IPS-18a (cell line): ENCODE results near the gene MTFMT.
A peak's percentile ranks its signal among the peaks of the same experiment; 100 is the strongest.
"Not testable (repeated sequence)": the region's sequence is repeated elsewhere in the genome, so short reads cannot be mapped to it uniquely, and the experiment has no call there.

Experiments
- H3K27ac ChIP-seq: one replicate; pipeline ENCODE4 v1.5.1; 2013; ENCODE audit warnings: low read length
- H3K27me3 ChIP-seq: one replicate; pipeline ENCODE4 v1.6.1; 2013; ENCODE audit warnings: mild to moderate bottlenecking, low read length; ENCODE audit not compliant: control insufficient read depth, insufficient read depth
- H3K36me3 ChIP-seq: one replicate; pipeline ENCODE4 v1.6.1; 2013; ENCODE audit warnings: low read depth, low read length; ENCODE audit not compliant: control insufficient read depth
- H3K4me1 ChIP-seq: one replicate; pipeline ENCODE4 v1.6.1; 2013; ENCODE audit warnings: low read depth, low read length; ENCODE audit not compliant: control insufficient read depth
- H3K4me3 ChIP-seq: one replicate; pipeline ENCODE4 v1.5.1; 2013; ENCODE audit warnings: low read length
- H3K9ac ChIP-seq: one replicate; pipeline ENCODE4 v1.6.1; 2013; ENCODE audit warnings: mild to moderate bottlenecking, low read length, moderate library complexity
- H3K9me3 ChIP-seq: one replicate; pipeline ENCODE4 v1.6.1; 2013; ENCODE audit warnings: low read depth, low read length; ENCODE audit not compliant: control insufficient read depth

Gene MTFMT

GRCh38 chr15:65029736-65030208, 333 bp upstream of the MTFMT start:
- Histone ChIP-seq H3K9me3 (no peaks in the 10 kb centered on the region), H3K27me3 (no peaks in the 10 kb centered on the region), H3K9ac (no peak overlapping the region), H3K36me3 (peaks cover 11% of the 10 kb centered on the region), H3K27ac (no peak overlapping the region), H3K4me3 (peak overlapping the region; percentile 91), H3K4me1 (peaks cover 5% of the 10 kb centered on the region)

GRCh38 chr15:65028338-65028737, 1.1 kb downstream of the MTFMT start:
- Histone ChIP-seq H3K9ac (peak overlapping the region; percentile 82), H3K4me3 (peak overlapping the region; percentile 91), H3K27me3 (no peaks in the 10 kb centered on the region), H3K27ac (no peak overlapping the region), H3K4me1 (peaks cover 5% of the 10 kb centered on the region), H3K9me3 (no peaks in the 10 kb centered on the region), H3K36me3 (peaks cover 11% of the 10 kb centered on the region)

GRCh38 chr15:65027593-65027992, 1.8 kb downstream of the MTFMT start:
- no peak overlapping the region for H3K4me3 ChIP-seq
- H3K27me3 ChIP-seq, result no peaks in the 10 kb centered on the region
- no peak overlapping the region for H3K9ac ChIP-seq
- H3K9me3 ChIP-seq, result no peaks in the 10 kb centered on the region
- H3K4me1 ChIP-seq, result peaks cover 5% of the 10 kb centered on the region
- H3K27ac ChIP-seq, result no peak overlapping the region
- peaks cover 15% of the 10 kb centered on the region for H3K36me3 ChIP-seq

- Histone ChIP-seq H3K4me3 (no peak overlapping the region), H3K4me1 (peaks cover 5% of the 10 kb centered on the region), H3K27me3 (no peaks in the 10 kb centered on the region), H3K9me3 (no peaks in the 10 kb centered on the region), H3K36me3 (peaks cover 15% of the 10 kb centered on the region), H3K9ac (no peak overlapping the region), H3K27ac (no peak overlapping the region)
Observed at GRCh38 chr15:65026756-65027155, 2.7 kb downstream of the MTFMT start.

- no peaks in the 10 kb centered on the region for H3K9me3 ChIP-seq
- H3K27me3 ChIP-seq, result no peaks in the 10 kb centered on the region
- H3K4me3 ChIP-seq, result no peak overlapping the region
- peaks cover 36% of the 10 kb centered on the region for H3K36me3 ChIP-seq
- no peak overlapping the region for H3K27ac ChIP-seq
- H3K9ac ChIP-seq, result no peak overlapping the region
- H3K4me1 ChIP-seq, result no peaks in the 10 kb centered on the region
Observed at GRCh38 chr15:65021488-65021887, 8.0 kb downstream of the MTFMT start.

GRCh38 chr15:65020419-65020818, 9.0 kb downstream of the MTFMT start:
- no peak overlapping the region for H3K27ac ChIP-seq
- peaks cover 34% of the 10 kb centered on the region for H3K36me3 ChIP-seq
- no peak overlapping the region for H3K4me3 ChIP-seq
- no peaks in the 10 kb centered on the region for H3K9me3 ChIP-seq
- no peaks in the 10 kb centered on the region for H3K4me1 ChIP-seq
- no peaks in the 10 kb centered on the region for H3K27me3 ChIP-seq
- H3K9ac ChIP-seq, result no peak overlapping the region

GRCh38 chr15:65011198-65011597, 18.2 kb downstream of the MTFMT start:
- not testable (repeated sequence) for H3K9ac ChIP-seq, H3K4me1 ChIP-seq, H3K9me3 ChIP-seq, H3K27me3 ChIP-seq, H3K4me3 ChIP-seq, H3K27ac ChIP-seq
- peaks cover 13% of the 10 kb centered on the region for H3K36me3 ChIP-seq

GRCh38 chr15:65008983-65009382, 20.5 kb downstream of the MTFMT start:
- Histone ChIP-seq H3K27me3 (no peaks in the 10 kb centered on the region), H3K4me1 (no peaks in the 10 kb centered on the region), H3K9ac (no peak overlapping the region), H3K9me3 (no peaks in the 10 kb centered on the region), H3K36me3 (peaks cover 3% of the 10 kb centered on the region), H3K27ac (no peak overlapping the region), H3K4me3 (no peak overlapping the region)

GRCh38 chr15:65006876-65007275, 22.6 kb downstream of the MTFMT start:
- H3K9ac ChIP-seq, result no peak overlapping the region
- no peaks in the 10 kb centered on the region for H3K36me3 ChIP-seq
- no peaks in the 10 kb centered on the region for H3K9me3 ChIP-seq
- H3K27me3 ChIP-seq, result no peaks in the 10 kb centered on the region
- no peaks in the 10 kb centered on the region for H3K4me1 ChIP-seq
- H3K27ac ChIP-seq, result no peak overlapping the region
- H3K4me3 ChIP-seq, result no peak overlapping the region

GRCh38 chr15:65004993-65005392, 24.4 kb downstream of the MTFMT start:
- Histone ChIP-seq H3K9ac (no peak overlapping the region), H3K27me3 (no peaks in the 10 kb centered on the region), H3K4me1 (no peaks in the 10 kb centered on the region), H3K27ac (no peak overlapping the region), H3K36me3 (no peaks in the 10 kb centered on the region), H3K9me3 (no peaks in the 10 kb centered on the region), H3K4me3 (no peak overlapping the region)

GRCh38 chr15:64997745-64998375, 31.6 kb downstream of the MTFMT start:
- Histone ChIP-seq H3K9ac (no peak overlapping the region), H3K27me3 (no peaks in the 10 kb centered on the region), H3K36me3 (no peaks in the 10 kb centered on the region), H3K4me1 (no peaks in the 10 kb centered on the region), H3K27ac (no peak overlapping the region), H3K9me3 (no peaks in the 10 kb centered on the region), H3K4me3 (no peak overlapping the region)

GRCh38 chr15:64997066-64997465, 32.4 kb downstream of the MTFMT start:
- H3K4me3 ChIP-seq, result no peak overlapping the region
- H3K36me3 ChIP-seq, result no peaks in the 10 kb centered on the region
- H3K9ac ChIP-seq, result no peak overlapping the region
- no peaks in the 10 kb centered on the region for H3K4me1 ChIP-seq
- H3K9me3 ChIP-seq, result no peaks in the 10 kb centered on the region
- H3K27me3 ChIP-seq, result no peaks in the 10 kb centered on the region
- no peak overlapping the region for H3K27ac ChIP-seq
